HG03280 (cell line): ENCODE data around the gene KCNB1.

Experiments used
- ATAC-seq: cut with Tn5 transposase; IDR thresholded peaks from one replicate; pipeline ENCODE4 v1.9.1; 2021; ENCODE audit warnings: mild to moderate bottlenecking, moderate library complexity; ENCODE audit not compliant: unreplicated experiment

KCNB1 gene

GRCh38 chr20:49445176-49445575, 37.3 kb downstream of the KCNB1 start:
- no peak for ATAC-seq

GRCh38 chr20:49444553-49444990, 37.9 kb downstream of the KCNB1 start:
- ATAC-seq, result no peak

GRCh38 chr20:49437057-49437456, 45.4 kb downstream of the KCNB1 start:
- ATAC-seq, result no peak

- ATAC-seq, result no peak
Measured at GRCh38 chr20:49435639-49436038, 46.8 kb downstream of the KCNB1 start.

- ATAC-seq, result no peak
Measured at GRCh38 chr20:49433333-49433732, 49.1 kb downstream of the KCNB1 start.

- no peak for ATAC-seq
Measured at GRCh38 chr20:49432550-49432949, 49.9 kb downstream of the KCNB1 start.

- no peak for ATAC-seq
Measured at GRCh38 chr20:49431329-49431728, 51.1 kb downstream of the KCNB1 start.

- no peak for ATAC-seq
Measured at GRCh38 chr20:49430320-49430719, 52.1 kb downstream of the KCNB1 start.

- no peak for ATAC-seq
Measured at GRCh38 chr20:49427751-49428518, 54.5 kb downstream of the KCNB1 start.

GRCh38 chr20:49426873-49427272, 55.6 kb downstream of the KCNB1 start:
- no peak for ATAC-seq

- no peak for ATAC-seq
Measured at GRCh38 chr20:49426395-49426794, 56.1 kb downstream of the KCNB1 start.

- no peak for ATAC-seq
Measured at GRCh38 chr20:49424536-49424935, 57.9 kb downstream of the KCNB1 start.

- no peak for ATAC-seq
Measured at GRCh38 chr20:49422161-49422560, 60.3 kb downstream of the KCNB1 start.

- no peak for ATAC-seq
Measured at GRCh38 chr20:49420811-49421295, 61.6 kb downstream of the KCNB1 start.

- ATAC-seq, result no peak
Measured at GRCh38 chr20:49420292-49420691, 62.2 kb downstream of the KCNB1 start.

- ATAC-seq, result no peak
Measured at GRCh38 chr20:49419785-49420184, 62.7 kb downstream of the KCNB1 start.

GRCh38 chr20:49418809-49419208, 63.7 kb downstream of the KCNB1 start:
- ATAC-seq, result no peak

GRCh38 chr20:49417843-49418555, 64.5 kb downstream of the KCNB1 start:
- ATAC-seq, result no peak

GRCh38 chr20:49415668-49416044, 66.8 kb downstream of the KCNB1 start:
- ATAC-seq, result no peak

- no peak for ATAC-seq
Measured at GRCh38 chr20:49415005-49415667, 67.3 kb downstream of the KCNB1 start.

- ATAC-seq, result no peak
Measured at GRCh38 chr20:49413677-49414076, 68.8 kb downstream of the KCNB1 start.

- no peak for ATAC-seq
Measured at GRCh38 chr20:49412953-49413352, 69.5 kb downstream of the KCNB1 start.
